ENCODE results near the gene LRRC74B. TPM values are rescaled to one million over a fixed set of nuclear protein-coding genes. Genes with fewer than 3 reads are reported as not detected.
A peak's percentile ranks its signal among the peaks of the same experiment; 100 is the strongest.

Gene LRRC74B
- total and polyA plus RNA-seq, 2 of the 4 experiments (the other 2 are of a cell fraction) = not detected

- POLR2A ChIA-PET (ENCODE audit: unreplicated experiment) = no interaction called here
- no TSS peak for BruUV-seq (replicated peaks)
These were observed 6.2 kb downstream of the LRRC74B start for GRCh38 chr22:21051831-21052400.

More at GRCh38 chr22:21051831-21052400, 6.2 kb downstream of the LRRC74B start:
- no peak overlapping the region for H3K4me2 ChIP-seq (ENCODE audit: low read depth, low read length)
- peaks cover 23% of the 10 kb centered on the region for H3K27me3 ChIP-seq (ENCODE audit: control insufficient read depth, insufficient read depth, low read length)
- no peak overlapping the region for H3K4me3 ChIP-seq (ENCODE audit: insufficient read depth, low read depth, low read length)
- DNase-seq (peak; percentile 21), ATAC-seq (ENCODE audit: low read depth) (peak; percentile 53; the same call in 1 of the 2 replicates)
- H3K4ac ChIP-seq (ENCODE audit: low read depth, low read length) = no peak overlapping the region
- H4K8ac ChIP-seq (ENCODE audit: low read depth in 2 of 2, low read length in 2 of 2) = no peak overlapping the region
- no peak overlapping the region for H2AK9ac ChIP-seq (replicated peaks; ENCODE audit: low read depth, low read length, poor library complexity)
- H3K9me1 ChIP-seq (ENCODE audit: insufficient read depth, low read length) = no peaks in the 10 kb centered on the region
- H3K14ac ChIP-seq (replicated peaks; ENCODE audit: low read depth, low read length) = no peak overlapping the region
- in situ Hi-C loops (cut with MboI; ENCODE audit: low sequenced_read_pairs) = no loop called here
- H2AK5ac ChIP-seq (ENCODE audit: low read depth, low read length) = no peak overlapping the region
- H3K27ac ChIP-seq (ENCODE audit: insufficient read depth, low read length) = no peak overlapping the region
- H4K20me1 ChIP-seq (ENCODE audit: insufficient read depth, low read length) = no peaks in the 10 kb centered on the region
- no peak overlapping the region for H2BK15ac ChIP-seq (ENCODE audit: low read depth, low read length)
- intact Hi-C loops (cut with micrococcal nuclease) = no loop called here
- CTCF ChIA-PET = no interaction called here
- no peak overlapping the region for H3K56ac ChIP-seq (ENCODE audit: extremely low read depth, insufficient read depth, low read length)
- WGBS, 2 experiments (ENCODE audit: extremely low coverage in 2 of 2, insufficient read length in 1 of 2) = no CpG with 5 or more reads among the region's 8 CpGs
- H3K4me1 ChIP-seq (ENCODE audit: control insufficient read depth, insufficient read depth, low read length) = peaks cover 6% of the 10 kb centered on the region
- H3K18ac ChIP-seq (ENCODE audit: low read depth, low read length) = no peak overlapping the region
- H3K36me3 ChIP-seq (ENCODE audit: control insufficient read depth, insufficient read depth, low read length) = no peaks in the 10 kb centered on the region
- H2BK20ac ChIP-seq (ENCODE audit: low read depth, low read length) = no peak overlapping the region
- H3K9me3 ChIP-seq (ENCODE audit: control insufficient read depth, insufficient read depth, low read length) = no peaks in the 10 kb centered on the region
- no peaks in the 10 kb centered on the region for H3K79me1 ChIP-seq (ENCODE audit: low read depth in 1 of 2, low read length in 2 of 2)
- H3K23ac ChIP-seq (ENCODE audit: low read depth, low read length) = no peak overlapping the region
- dilution Hi-C loops (cut with HindIII; ENCODE audit: low sequenced_read_pairs, unreplicated experiment) = no loop called here
- peak overlapping the region; percentile 34 for H2AFZ ChIP-seq (replicated peaks; ENCODE audit: low read length, poor library complexity)
- no peak overlapping the region for H2BK5ac ChIP-seq (ENCODE audit: low read depth, low read length, poor library complexity, severe bottlenecking)
- no peak overlapping the region for H4K91ac ChIP-seq (ENCODE audit: insufficient read depth, low read depth, low read length)
- no peak for TF ChIP-seq MXI1 (IDR thresholded peaks at IDR 0.05; ENCODE audit: borderline replicate concordance, low read depth, low read length)
- TF ChIP-seq POLR2A (IDR thresholded peaks at IDR 0.05; ENCODE audit: low read depth, low read length) = no peak
- no peak for TF ChIP-seq CEBPB (IDR thresholded peaks at IDR 0.05; ENCODE audit: low read depth, low read length)
- TF ChIP-seq MAFK (IDR thresholded peaks at IDR 0.05; ENCODE audit: low read depth, low read length) = no peak
- TF ChIP-seq FOS (IDR thresholded peaks at IDR 0.05; ENCODE audit: low read depth, low read length) = no peak
- TF ChIP-seq SMC3 (IDR thresholded peaks at IDR 0.05; ENCODE audit: low read depth, low read length) = no peak
- TF ChIP-seq BHLHE40 (IDR thresholded peaks at IDR 0.05; ENCODE audit: low read depth, low read length) = no peak
- no peak for TF ChIP-seq NFE2L2 (IDR thresholded peaks at IDR 0.05; ENCODE audit: low read depth, low read length)
- no peak for TF ChIP-seq CHD1 (IDR thresholded peaks at IDR 0.05; ENCODE audit: low read depth, low read length)
- TF ChIP-seq RCOR1 (IDR thresholded peaks at IDR 0.05; ENCODE audit: insufficient replicate concordance, low read length) = no peak
- no peak for TF ChIP-seq RFX5 (IDR thresholded peaks at IDR 0.05; ENCODE audit: low read depth, low read length)
- no peak for TF ChIP-seq MAZ (IDR thresholded peaks at IDR 0.05; ENCODE audit: borderline replicate concordance, low read depth, low read length)
- TF ChIP-seq RAD21 (IDR thresholded peaks at IDR 0.05; ENCODE audit: low read length) = no peak
- no peak overlapping the region for H3K9ac ChIP-seq (ENCODE audit: low read depth, low read length)
- H4K5ac ChIP-seq (ENCODE audit: low read depth, low read length) = no peak overlapping the region
- H2BK120ac ChIP-seq (ENCODE audit: low read depth, low read length) = no peak overlapping the region

All from IMR-90 (cell line).